BJ (cell line): ENCODE data around the gene ANAPC2. TPM values are rescaled to one million over a fixed set of nuclear protein-coding genes. Genes with fewer than 3 reads are reported as not detected.

Source experiments
- CTCF ChIA-PET: fragments of 350-600 bp; formaldehyde crosslinking; extraction: SDS; loops from one replicate; lab custom pipeline; 2021; ENCODE audit warnings: antibody characterized with exemption, inconsistent platforms; lab: Yijun Ruan, JAX
- POLR2A ChIA-PET: fragments of 300-600 bp; sonication (Branson Sonifier 250); formaldehyde crosslinking; extraction: SDS; loops from one replicate; lab custom pipeline; 2021; ENCODE audit warnings: antibody characterized with exemption; lab: Charles Lee
- DNase-seq: peaks from one replicate; pipeline ENCODE4 v3.0.0-alpha.2; 2011; ENCODE audit warnings: low read depth
- H3K27me3 ChIP-seq: 2 replicates; pipeline ENCODE4 v1.6.0; 2011; ENCODE audit warnings: low read length; ENCODE audit not compliant: control insufficient read depth, insufficient read depth
- H3K36me3 ChIP-seq: 2 replicates; pipeline ENCODE4 v1.5.1; 2011; ENCODE audit warnings: low read length; ENCODE audit not compliant: control insufficient read depth, insufficient read depth
- H3K4me3 ChIP-seq: 2 replicates; pipeline ENCODE4 v1.5.1; 2011; ENCODE audit warnings: low read depth, mild to moderate bottlenecking, control low read depth, low read length
- polyA plus RNA-seq: library from polyadenylated mRNA; depleted of rRNA; stranded (reverse); fragments of >200 nt; gene quantifications from 2 replicates; pipeline ENCODE4 v1.2.3, GENCODE V29; 2011
- TF ChIP-seq, protein P1 (sequence below): IDR thresholded peaks from 2 replicates; pipeline ENCODE4 v1.5.1; 2011; ENCODE audit warnings: low read depth, mild to moderate bottlenecking, control low read depth, inconsistent platforms, low read length, moderate library complexity; ENCODE audit not compliant: insufficient read depth

ANAPC2 gene
- polyA plus RNA-seq, 1 experiment, result 25.5 TPM

DNA sequence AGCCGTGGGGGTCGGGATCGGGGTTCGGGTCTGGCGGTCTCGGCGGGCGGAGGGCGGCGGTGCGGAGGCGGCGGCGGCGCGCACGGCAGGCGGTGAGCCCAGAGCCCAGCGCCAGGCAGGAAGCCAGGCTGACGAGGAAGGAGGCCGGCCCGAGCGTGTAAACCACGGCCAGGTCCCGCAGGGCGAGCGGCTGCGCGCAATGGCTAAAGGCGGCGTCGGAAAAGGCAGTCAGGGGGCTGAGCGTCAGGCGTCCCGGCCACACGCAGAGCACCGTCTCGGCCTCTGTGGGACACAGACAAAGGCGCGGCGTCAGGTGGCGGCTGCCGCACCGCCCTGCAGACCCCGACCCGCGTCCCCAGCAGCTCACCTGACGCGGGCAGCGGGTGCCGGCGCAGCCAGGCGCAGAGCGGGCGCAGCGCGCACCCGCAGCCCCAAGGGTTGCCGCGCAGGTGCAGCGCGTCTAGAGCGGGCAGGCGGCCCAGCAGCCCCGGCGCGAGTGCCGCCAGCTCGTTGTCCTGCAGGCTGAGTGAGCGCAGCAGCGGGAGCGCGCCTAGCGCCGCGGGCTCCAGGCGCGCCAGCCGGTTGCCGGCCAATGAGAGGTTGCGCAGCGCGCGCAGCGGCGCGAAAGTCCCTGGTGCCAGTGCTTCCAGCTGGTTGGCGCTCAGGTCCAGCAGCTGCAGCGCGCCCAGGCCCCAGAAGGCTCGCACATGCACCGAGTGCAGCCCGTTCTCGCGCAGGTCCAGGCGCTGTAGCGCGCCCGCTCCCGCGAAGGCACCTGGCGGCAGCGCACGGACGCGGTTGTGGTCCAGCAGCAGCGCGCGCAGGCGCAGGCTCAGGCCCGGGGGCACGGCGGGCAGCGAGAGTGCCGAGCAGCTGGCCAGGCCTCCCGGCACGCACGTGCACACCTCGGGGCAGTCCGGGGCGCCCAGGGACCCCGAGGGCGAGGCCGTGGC lies 19.2 kb downstream of the ANAPC2 start:
- POLR2A ChIA-PET, result no interaction called here
- TF ChIP-seq, protein P1, sequence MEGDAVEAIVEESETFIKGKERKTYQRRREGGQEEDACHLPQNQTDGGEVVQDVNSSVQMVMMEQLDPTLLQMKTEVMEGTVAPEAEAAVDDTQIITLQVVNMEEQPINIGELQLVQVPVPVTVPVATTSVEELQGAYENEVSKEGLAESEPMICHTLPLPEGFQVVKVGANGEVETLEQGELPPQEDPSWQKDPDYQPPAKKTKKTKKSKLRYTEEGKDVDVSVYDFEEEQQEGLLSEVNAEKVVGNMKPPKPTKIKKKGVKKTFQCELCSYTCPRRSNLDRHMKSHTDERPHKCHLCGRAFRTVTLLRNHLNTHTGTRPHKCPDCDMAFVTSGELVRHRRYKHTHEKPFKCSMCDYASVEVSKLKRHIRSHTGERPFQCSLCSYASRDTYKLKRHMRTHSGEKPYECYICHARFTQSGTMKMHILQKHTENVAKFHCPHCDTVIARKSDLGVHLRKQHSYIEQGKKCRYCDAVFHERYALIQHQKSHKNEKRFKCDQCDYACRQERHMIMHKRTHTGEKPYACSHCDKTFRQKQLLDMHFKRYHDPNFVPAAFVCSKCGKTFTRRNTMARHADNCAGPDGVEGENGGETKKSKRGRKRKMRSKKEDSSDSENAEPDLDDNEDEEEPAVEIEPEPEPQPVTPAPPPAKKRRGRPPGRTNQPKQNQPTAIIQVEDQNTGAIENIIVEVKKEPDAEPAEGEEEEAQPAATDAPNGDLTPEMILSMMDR, result no peak
- DNase-seq, result no peak
- CTCF ChIA-PET, result no interaction called here
- Histone ChIP-seq H3K36me3 (no peaks in the 10 kb centered on the region), H3K27me3 (peaks cover 28% of the 10 kb centered on the region), H3K4me3 (no peak overlapping the region)

DNA sequence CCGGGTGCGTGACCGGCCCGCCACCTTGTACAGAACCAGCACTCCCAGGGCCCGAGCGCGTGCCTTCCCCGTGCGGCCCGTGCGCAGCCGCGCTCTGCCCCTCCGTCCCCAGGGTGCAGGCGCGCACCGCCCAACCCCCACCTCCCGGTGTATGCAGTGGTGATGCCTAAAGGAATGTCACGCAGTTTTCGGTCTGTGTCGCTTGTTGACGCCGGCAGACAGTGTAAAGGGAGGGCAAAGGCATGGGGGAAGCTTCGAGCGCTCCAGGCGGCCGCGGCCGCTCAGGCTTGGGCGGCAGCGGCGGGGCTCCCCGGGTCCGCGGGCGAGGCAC lies 19.8 kb downstream of the ANAPC2 start:
- no peak overlapping the region for H3K4me3 ChIP-seq
- TF ChIP-seq, protein P1, result no peak
- no peaks in the 10 kb centered on the region for H3K36me3 ChIP-seq
- ChIA-PET POLR2A (no interaction called here), CTCF (no interaction called here)
- no peak for DNase-seq
- peaks cover 29% of the 10 kb centered on the region for H3K27me3 ChIP-seq

DNA sequence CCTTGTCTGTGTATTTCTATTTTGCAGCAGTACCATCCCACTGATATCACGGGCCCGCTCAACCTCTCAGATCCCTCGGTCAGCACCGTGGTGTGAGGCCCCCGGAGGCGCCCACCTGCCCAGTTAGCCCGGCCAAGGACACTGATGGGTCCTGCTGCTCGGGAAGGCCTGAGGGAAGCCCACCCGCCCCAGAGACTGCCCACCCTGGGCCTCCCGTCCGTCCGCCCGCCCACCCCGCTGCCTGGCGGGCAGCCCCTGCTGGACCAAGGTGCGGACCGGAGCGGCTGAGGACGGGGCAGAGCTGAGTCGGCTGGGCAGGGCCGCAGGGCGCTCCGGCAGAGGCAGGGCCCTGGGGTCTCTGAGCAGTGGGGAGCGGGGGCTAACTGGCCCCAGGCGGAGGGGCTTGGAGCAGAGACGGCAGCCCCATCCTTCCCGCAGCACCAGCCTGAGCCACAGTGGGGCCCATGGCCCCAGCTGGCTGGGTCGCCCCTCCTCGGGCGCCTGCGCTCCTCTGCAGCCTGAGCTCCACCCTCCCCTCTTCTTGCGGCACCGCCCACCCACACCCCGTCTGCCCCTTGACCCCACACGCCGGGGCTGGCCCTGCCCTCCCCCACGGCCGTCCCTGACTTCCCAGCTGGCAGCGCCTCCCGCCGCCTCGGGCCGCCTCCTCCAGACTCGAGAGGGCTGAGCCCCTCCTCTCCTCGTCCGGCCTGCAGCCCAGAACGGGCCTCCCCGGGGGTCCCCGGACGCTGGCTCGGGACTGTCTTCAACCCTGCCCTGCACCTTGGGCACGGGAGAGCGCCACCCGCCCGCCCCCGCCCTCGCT lies 20.4 kb downstream of the ANAPC2 start:
- H3K27me3 ChIP-seq, result peaks cover 29% of the 10 kb centered on the region
- TF ChIP-seq, protein P1, result no peak
- ChIA-PET POLR2A (interaction anchor here (0.6 kb wide), 1 partner anchor 156 kb away, joined by 3 read pairs; no protein-coding TSS in a partner anchor), CTCF (interaction anchor here (1.1 kb wide), 1 partner anchor 9 kb away, joined by 4 read pairs; no protein-coding TSS in a partner anchor)
- H3K4me3 ChIP-seq, result no peak overlapping the region
- H3K36me3 ChIP-seq, result no peaks in the 10 kb centered on the region
- no peak for DNase-seq

DNA sequence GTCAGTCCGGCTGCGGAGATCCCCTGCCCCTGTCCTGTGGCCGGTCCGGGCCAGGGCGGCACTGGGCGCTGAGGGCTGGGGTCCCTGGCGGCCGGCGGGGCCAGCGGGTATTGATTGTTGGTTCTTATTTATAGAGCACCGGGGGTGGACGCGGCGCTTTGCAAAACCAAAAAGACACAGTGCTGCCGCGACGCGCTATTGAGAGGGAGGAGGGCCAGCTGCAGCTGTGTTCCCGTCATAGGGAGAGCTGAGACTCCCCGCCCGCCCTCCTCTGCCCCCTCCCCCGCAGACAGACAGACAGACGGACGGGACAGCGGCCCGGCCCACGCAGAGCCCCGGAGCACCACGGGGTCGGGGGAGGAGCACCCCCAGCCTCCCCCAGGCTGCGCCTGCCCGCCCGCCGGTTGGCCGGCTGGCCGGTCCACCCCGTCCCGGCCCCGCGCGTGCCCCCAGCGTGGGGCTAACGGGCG lies 21.0 kb downstream of the ANAPC2 start:
- TF ChIP-seq, protein P1, result no peak
- Histone ChIP-seq H3K4me3 (no peak overlapping the region), H3K27me3 (peaks cover 32% of the 10 kb centered on the region), H3K36me3 (no peaks in the 10 kb centered on the region)
- no peak for DNase-seq
- ChIA-PET CTCF (interaction anchor here (1.1 kb wide), 1 partner anchor 9 kb away, joined by 4 read pairs; no protein-coding TSS in a partner anchor), POLR2A (interaction anchor here (0.6 kb wide), 1 partner anchor 9 kb away, joined by 4 read pairs; no protein-coding TSS in a partner anchor)
